HepG2 (cell line): ENCODE data around the gene ANXA2. TPM values are rescaled to one million over a fixed set of nuclear protein-coding genes. Genes with fewer than 3 reads are reported as not detected.

ENCODE experiments used
- ARID2 ChIP-seq: sonication (generic); formaldehyde crosslinking; IDR thresholded peaks from 2 replicates; pipeline ENCODE4 v1.8.1; 2022; ENCODE audit warnings: mild to moderate bottlenecking, missing genetic modification reagents, borderline replicate concordance
- ERF ChIP-seq: IDR thresholded peaks from 2 replicates; pipeline ENCODE4 v1.6.1; 2018; ENCODE audit warnings: missing biosample characterization, missing genetic modification reagents
- ISX ChIP-seq: sonication (generic); formaldehyde crosslinking; conservative IDR thresholded peaks from 2 replicates; pipeline ENCODE4 v1.5.0; 2020; ENCODE audit warnings: missing genetic modification reagents
- MIER2 ChIP-seq: IDR thresholded peaks from 2 replicates; pipeline ENCODE4 v1.6.1; 2016; ENCODE audit warnings: missing biosample characterization, missing genetic modification reagents
- NCOA2 ChIP-seq: sonication (generic); formaldehyde crosslinking; IDR thresholded peaks from 2 replicates; pipeline ENCODE4 v1.8.0; 2022; ENCODE audit warnings: inconsistent platforms
- NFE2 ChIP-seq: sonication (generic); formaldehyde crosslinking; IDR thresholded peaks from 2 replicates; pipeline ENCODE4 v1.4.0; 2020; ENCODE audit warnings: missing genetic modification reagents
- NKX3-1 ChIP-seq: sonication (generic); formaldehyde crosslinking; IDR thresholded peaks from 2 replicates; pipeline ENCODE4 v1.5.0; 2020; ENCODE audit warnings: missing genetic modification reagents
- NR2F2 ChIP-seq: IDR thresholded peaks from 2 replicates; pipeline ENCODE4 v1.6.1; 2012; ENCODE audit warnings: low read depth, inconsistent platforms, borderline replicate concordance
- RBFOX2 ChIP-seq: fragments of 200-400 bp; formaldehyde crosslinking; IDR thresholded peaks from 2 replicates; pipeline ENCODE4 v1.6.1; 2017; ENCODE audit warnings: low read depth, mild to moderate bottlenecking, low read length
- TMF1 ChIP-seq: sonication (generic); formaldehyde crosslinking; IDR thresholded peaks from 2 replicates; pipeline ENCODE4 v1.8.1; 2022; ENCODE audit warnings: low read depth, missing genetic modification reagents
- ZBTB42 ChIP-seq: sonication (generic); formaldehyde crosslinking; IDR thresholded peaks from 2 replicates; pipeline ENCODE4 v1.5.0; 2020; ENCODE audit warnings: mild to moderate bottlenecking, missing genetic modification reagents
- ZBTB7B ChIP-seq: sonication (generic); formaldehyde crosslinking; IDR thresholded peaks from 2 replicates; pipeline ENCODE4 v1.4.0; 2020; ENCODE audit warnings: missing genetic modification reagents
- ZNF121 ChIP-seq: sonication (generic); formaldehyde crosslinking; IDR thresholded peaks from 2 replicates; pipeline ENCODE4 v1.5.0; 2020; ENCODE audit warnings: mild to moderate bottlenecking, missing genetic modification reagents
- ZNF292 ChIP-seq: sonication (generic); formaldehyde crosslinking; IDR thresholded peaks from 2 replicates; pipeline ENCODE4 v1.8.1; 2022; ENCODE audit warnings: mild to moderate bottlenecking, low read depth, missing genetic modification reagents, borderline replicate concordance
- ZNF34 ChIP-seq: sonication (generic); formaldehyde crosslinking; IDR thresholded peaks from 2 replicates; pipeline ENCODE4 v1.4.0; 2020; ENCODE audit warnings: mild to moderate bottlenecking, missing genetic modification reagents, borderline replicate concordance
- ZNF549 ChIP-seq: sonication (generic); formaldehyde crosslinking; IDR thresholded peaks from 2 replicates; pipeline ENCODE4 v1.5.0; 2020; ENCODE audit warnings: missing genetic modification reagents
- ZNF816 ChIP-seq: sonication (generic); formaldehyde crosslinking; IDR thresholded peaks from 2 replicates; pipeline ENCODE4 v1.8.0; 2022; ENCODE audit warnings: missing genetic modification reagents, mild to moderate bottlenecking, borderline replicate concordance
- ZNF850 ChIP-seq: sonication (generic); formaldehyde crosslinking; conservative IDR thresholded peaks from 2 replicates; pipeline ENCODE4 v1.9.0; 2021; ENCODE audit warnings: mild to moderate bottlenecking, missing genetic modification reagents
- ZSCAN20 ChIP-seq: sonication (generic); formaldehyde crosslinking; IDR thresholded peaks from 2 replicates; pipeline ENCODE4 v1.4.0; 2020; ENCODE audit warnings: missing genetic modification reagents, mild to moderate bottlenecking, borderline replicate concordance
- polyA plus RNA-seq, 8 experiments: library from polyadenylated mRNA; depleted of rRNA in 3 of 8; stranded (reverse) in 7 of 8; unstranded in 1 of 8; fragments of >200 nt; fragmentation: Illumina TruSeq in 4 of 8; extraction: Trizol in 4 of 8; gene quantifications; 2 replicates each; pipeline versions ENCODE4 v1.2.1 to v1.2.3, GENCODE V29; 2011 to 2016; ENCODE audit warnings: low read depth in 4 of 8, missing spikeins in 1 of 8, mixed read lengths in 1 of 8; ENCODE audit not compliant: insufficient read depth in 1 of 8
- total RNA-seq, 5 experiments: library from RNA; depleted of rRNA; stranded (reverse); fragments of >200 nt; fragmentation: Illumina TruSeq; extraction: Trizol; gene quantifications; 2 replicates each; pipeline ENCODE4 v1.2.3, GENCODE V29; 2016; ENCODE audit warnings: low read depth in 1 of 5
- TF ChIP-seq, protein P1 (sequence below): IDR thresholded peaks from 2 replicates; pipeline ENCODE4 v1.6.1; 2018; ENCODE audit warnings: missing genetic modification reagents, mild to moderate bottlenecking, missing compliant biosample characterization
- TF ChIP-seq, protein P2 (sequence below): sonication (generic); formaldehyde crosslinking; IDR thresholded peaks from 2 replicates; pipeline ENCODE4 v1.8.0; 2022; ENCODE audit warnings: mild to moderate bottlenecking, missing genetic modification reagents, borderline replicate concordance
- TF ChIP-seq, protein P3 (sequence below): sonication (generic); formaldehyde crosslinking; IDR thresholded peaks from 2 replicates; pipeline ENCODE4 v1.4.0; 2020; ENCODE audit warnings: missing genetic modification reagents
- TF ChIP-seq, protein P4 (sequence below): sonication (generic); formaldehyde crosslinking; IDR thresholded peaks from 2 replicates; pipeline ENCODE4 v1.4.0; 2020; ENCODE audit warnings: missing genetic modification reagents

Gene ANXA2
- total and polyA plus RNA-seq, 2 of the 13 experiments (the other 11 are each of a cell fraction or from before 2014, with no cell fraction given), result 196 to 613 TPM

DNA sequence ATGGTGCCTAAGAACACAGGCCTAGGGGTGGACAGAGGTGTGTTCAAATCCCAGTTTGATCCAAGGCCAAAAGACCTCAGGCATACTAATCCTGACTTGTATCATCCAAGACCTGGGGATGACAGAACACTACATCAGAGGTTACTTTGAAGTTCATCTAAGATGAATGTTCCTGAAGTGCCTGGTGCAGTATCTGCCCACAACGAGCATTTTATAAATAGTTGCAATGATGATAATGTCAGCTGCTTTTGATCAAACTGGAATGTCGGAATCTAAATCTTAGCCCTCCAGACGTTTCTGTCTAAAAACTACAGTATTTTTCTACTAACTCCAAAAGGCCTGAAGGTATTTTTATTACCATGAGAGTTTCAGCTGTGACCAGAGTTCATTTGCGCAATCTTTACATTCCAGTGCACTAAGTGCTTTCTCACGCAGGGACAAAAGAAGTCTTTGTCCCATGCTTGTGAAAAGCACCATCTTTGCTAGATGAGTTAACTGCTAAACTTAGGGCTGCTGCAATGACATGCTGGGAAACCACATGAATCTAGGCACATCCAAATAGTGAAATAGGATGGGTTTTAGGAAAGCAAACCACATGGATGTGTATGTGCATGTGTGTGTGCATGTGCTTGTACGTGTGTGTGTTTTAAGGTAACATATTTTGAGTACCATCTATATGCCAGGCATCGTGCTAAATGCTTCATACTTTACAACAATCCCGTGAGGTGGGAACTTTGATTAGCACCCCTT, 18.1 kb downstream of the ANXA2 start (continued):
- TF ChIP-seq ZNF549 (CRISPR knock-in tag) (no peak), RBFOX2 (no peak; the same call in 1 of the 2 replicates), ZNF850 (CRISPR knock-in tag) (no peak), NKX3-1 (peak; percentile 88; the same call in 1 of the 2 replicates), ZNF121 (CRISPR knock-in tag) (0 out of 2 replicates have a peak, but pooled peaks have one; percentile 36), NCOA2 (CRISPR knock-in tag) (peak; percentile 96), ZBTB42 (CRISPR knock-in tag) (no peak), NR2F2 (0 out of 2 replicates have a peak, but pooled peaks have one; percentile 54), ERF (CRISPR knock-in tag) (peak; percentile 62; the same call in 1 of the 2 replicates), ZBTB7B (CRISPR knock-in tag) (0 out of 2 replicates have a peak, but pooled peaks have one; percentile 56), TMF1 (CRISPR knock-in tag) (no peak), MIER2 (CRISPR knock-in tag) (peak; percentile 23; the same call in 1 of the 2 replicates), ISX (no peak), ZNF34 (0 out of 2 replicates have a peak, but pooled peaks have one; percentile 30), ZNF292 (CRISPR knock-in tag) (peak; percentile 85; the same call in 1 of the 2 replicates), ZNF816 (0 out of 2 replicates have a peak, but pooled peaks have one; percentile 29), NFE2 (CRISPR knock-in tag) (peak; percentile 75; the same call in 1 of the 2 replicates), ARID2 (CRISPR knock-in tag) (no peak), ZSCAN20 (0 out of 2 replicates have a peak, but pooled peaks have one; percentile 27)
- TF ChIP-seq, protein P1, sequence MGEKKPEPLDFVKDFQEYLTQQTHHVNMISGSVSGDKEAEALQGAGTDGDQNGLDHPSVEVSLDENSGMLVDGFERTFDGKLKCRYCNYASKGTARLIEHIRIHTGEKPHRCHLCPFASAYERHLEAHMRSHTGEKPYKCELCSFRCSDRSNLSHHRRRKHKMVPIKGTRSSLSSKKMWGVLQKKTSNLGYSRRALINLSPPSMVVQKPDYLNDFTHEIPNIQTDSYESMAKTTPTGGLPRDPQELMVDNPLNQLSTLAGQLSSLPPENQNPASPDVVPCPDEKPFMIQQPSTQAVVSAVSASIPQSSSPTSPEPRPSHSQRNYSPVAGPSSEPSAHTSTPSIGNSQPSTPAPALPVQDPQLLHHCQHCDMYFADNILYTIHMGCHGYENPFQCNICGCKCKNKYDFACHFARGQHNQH, result peak; percentile 92
- TF ChIP-seq, protein P2, sequence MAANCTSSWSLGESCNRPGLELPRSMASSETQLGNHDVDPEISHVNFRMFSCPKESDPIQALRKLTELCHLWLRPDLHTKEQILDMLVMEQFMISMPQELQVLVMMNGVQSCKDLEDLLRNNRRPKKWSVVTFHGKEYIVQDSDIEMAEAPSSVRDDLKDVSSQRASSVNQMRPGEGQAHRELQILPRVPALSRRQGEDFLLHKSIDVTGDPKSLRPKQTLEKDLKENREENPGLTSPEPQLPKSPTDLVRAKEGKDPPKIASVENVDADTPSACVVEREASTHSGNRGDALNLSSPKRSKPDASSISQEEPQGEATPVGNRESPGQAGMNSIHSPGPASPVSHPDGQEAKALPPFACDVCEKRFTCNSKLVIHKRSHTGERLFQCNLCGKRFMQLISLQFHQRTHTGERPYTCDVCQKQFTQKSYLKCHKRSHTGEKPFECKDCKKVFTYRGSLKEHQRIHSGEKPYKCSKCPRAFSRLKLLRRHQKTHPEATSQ (CRISPR knock-in tag), result no peak
- TF ChIP-seq, protein P3, sequence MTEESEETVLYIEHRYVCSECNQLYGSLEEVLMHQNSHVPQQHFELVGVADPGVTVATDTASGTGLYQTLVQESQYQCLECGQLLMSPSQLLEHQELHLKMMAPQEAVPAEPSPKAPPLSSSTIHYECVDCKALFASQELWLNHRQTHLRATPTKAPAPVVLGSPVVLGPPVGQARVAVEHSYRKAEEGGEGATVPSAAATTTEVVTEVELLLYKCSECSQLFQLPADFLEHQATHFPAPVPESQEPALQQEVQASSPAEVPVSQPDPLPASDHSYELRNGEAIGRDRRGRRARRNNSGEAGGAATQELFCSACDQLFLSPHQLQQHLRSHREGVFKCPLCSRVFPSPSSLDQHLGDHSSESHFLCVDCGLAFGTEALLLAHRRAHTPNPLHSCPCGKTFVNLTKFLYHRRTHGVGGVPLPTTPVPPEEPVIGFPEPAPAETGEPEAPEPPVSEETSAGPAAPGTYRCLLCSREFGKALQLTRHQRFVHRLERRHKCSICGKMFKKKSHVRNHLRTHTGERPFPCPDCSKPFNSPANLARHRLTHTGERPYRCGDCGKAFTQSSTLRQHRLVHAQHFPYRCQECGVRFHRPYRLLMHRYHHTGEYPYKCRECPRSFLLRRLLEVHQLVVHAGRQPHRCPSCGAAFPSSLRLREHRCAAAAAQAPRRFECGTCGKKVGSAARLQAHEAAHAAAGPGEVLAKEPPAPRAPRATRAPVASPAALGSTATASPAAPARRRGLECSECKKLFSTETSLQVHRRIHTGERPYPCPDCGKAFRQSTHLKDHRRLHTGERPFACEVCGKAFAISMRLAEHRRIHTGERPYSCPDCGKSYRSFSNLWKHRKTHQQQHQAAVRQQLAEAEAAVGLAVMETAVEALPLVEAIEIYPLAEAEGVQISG, result peak; percentile 70
- TF ChIP-seq, protein P4, sequence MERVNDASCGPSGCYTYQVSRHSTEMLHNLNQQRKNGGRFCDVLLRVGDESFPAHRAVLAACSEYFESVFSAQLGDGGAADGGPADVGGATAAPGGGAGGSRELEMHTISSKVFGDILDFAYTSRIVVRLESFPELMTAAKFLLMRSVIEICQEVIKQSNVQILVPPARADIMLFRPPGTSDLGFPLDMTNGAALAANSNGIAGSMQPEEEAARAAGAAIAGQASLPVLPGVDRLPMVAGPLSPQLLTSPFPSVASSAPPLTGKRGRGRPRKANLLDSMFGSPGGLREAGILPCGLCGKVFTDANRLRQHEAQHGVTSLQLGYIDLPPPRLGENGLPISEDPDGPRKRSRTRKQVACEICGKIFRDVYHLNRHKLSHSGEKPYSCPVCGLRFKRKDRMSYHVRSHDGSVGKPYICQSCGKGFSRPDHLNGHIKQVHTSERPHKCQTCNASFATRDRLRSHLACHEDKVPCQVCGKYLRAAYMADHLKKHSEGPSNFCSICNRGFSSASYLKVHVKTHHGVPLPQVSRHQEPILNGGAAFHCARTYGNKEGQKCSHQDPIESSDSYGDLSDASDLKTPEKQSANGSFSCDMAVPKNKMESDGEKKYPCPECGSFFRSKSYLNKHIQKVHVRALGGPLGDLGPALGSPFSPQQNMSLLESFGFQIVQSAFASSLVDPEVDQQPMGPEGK, result peak; percentile 57; the same call in 1 of the 2 replicates
